Measurements from ENCODE around the gene LNX1.

LNX1 gene

DNA sequence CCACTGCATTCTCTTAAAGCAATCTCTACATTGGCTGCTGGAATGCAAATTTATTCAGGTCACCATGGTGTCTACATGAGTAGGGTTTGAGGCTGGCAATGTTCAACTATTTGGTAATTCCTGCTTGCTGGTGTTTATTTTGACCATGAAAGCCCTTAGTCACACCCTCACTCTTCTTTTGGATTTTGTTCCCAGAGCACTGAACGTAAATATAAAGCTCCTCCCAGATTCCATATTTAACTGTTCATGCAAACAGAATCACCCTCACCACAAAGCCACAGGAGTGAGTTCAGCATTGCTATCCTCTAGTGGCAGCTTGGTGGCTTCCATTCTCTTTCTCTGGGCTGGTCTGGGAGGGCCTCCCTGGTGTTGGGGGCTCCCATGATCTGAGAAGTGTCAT, 82.8 kb downstream of the LNX1 start:
- in situ Hi-C loops (cut with MboI; ENCODE audit: low pct_unique_long_range_greater_than_20kb, low sequenced_read_pairs, unreplicated experiment), result no loop called here
- no peak for TF ChIP-seq CTCF (IDR thresholded peaks at IDR 0.05; ENCODE audit: extremely low read depth, insufficient read depth, missing control alignments)
- no peak for DNase-seq (ENCODE audit: low spot score)

- no peak for TF ChIP-seq CTCF (IDR thresholded peaks at IDR 0.05; ENCODE audit: extremely low read depth, insufficient read depth, missing control alignments)
- DNase-seq (ENCODE audit: low spot score), result no peak
- in situ Hi-C loops (cut with MboI; ENCODE audit: low pct_unique_long_range_greater_than_20kb, low sequenced_read_pairs, unreplicated experiment), result no loop called here
Observed at GRCh38 chr4:53507671-53508286, 83.5 kb downstream of the LNX1 start.

GRCh38 chr4:53507058-53507457, 84.2 kb downstream of the LNX1 start:
- TF ChIP-seq CTCF (IDR thresholded peaks at IDR 0.05; ENCODE audit: extremely low read depth, insufficient read depth, missing control alignments), result no peak
- no peak for DNase-seq (ENCODE audit: low spot score)
- in situ Hi-C loops (cut with MboI; ENCODE audit: low pct_unique_long_range_greater_than_20kb, low sequenced_read_pairs, unreplicated experiment), result no loop called here

GRCh38 chr4:53505947-53506346, 85.3 kb downstream of the LNX1 start:
- no peak for TF ChIP-seq CTCF (IDR thresholded peaks at IDR 0.05; ENCODE audit: extremely low read depth, insufficient read depth, missing control alignments)
- DNase-seq (ENCODE audit: low spot score), result no peak
- in situ Hi-C loops (cut with MboI; ENCODE audit: low pct_unique_long_range_greater_than_20kb, low sequenced_read_pairs, unreplicated experiment), result no loop called here

DNA sequence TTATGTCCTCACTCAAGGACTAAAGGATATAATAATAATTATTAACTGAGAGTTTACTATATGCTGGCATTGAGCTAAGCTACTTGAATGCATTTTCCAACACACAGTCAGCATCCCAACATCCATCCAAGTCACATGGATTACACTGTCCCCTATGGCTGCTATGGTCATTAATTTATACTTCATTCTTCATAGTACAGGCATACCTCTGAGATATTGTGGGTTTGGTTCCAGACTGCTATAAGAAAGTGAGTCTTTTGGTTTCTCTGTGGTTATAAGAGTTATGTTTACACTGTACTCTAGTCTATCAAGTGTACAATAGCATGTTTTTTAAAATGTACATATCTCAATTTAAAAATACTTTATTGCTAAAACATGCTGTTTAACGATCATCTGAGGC, 89.2 kb downstream of the LNX1 start:
- in situ Hi-C loops (cut with MboI; ENCODE audit: low pct_unique_long_range_greater_than_20kb, low sequenced_read_pairs, unreplicated experiment), result no loop called here
- TF ChIP-seq CTCF (IDR thresholded peaks at IDR 0.05; ENCODE audit: extremely low read depth, insufficient read depth, missing control alignments), result no peak
- DNase-seq (ENCODE audit: low spot score), result no peak

DNA sequence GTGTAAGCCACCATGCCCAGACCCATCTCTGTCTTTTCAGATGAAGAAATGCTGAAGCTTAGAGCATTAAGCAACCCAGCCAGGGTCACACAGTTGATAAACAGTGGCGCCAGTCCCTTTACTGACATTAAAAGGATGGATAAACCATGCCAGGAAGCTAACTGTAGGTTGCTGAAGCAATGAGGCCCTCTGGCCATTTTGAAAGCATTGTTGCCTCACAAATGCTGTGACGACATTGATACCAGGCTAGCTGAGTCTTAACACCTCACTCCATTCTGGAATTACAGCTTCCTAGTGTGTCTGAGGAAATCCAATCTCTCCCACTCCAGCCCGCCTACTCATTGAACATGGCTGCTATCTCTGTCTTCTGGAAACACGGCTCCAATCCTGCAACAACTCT, 89.7 kb downstream of the LNX1 start:
- DNase-seq (ENCODE audit: low spot score), result no peak
- no peak for TF ChIP-seq CTCF (IDR thresholded peaks at IDR 0.05; ENCODE audit: extremely low read depth, insufficient read depth, missing control alignments)
- in situ Hi-C loops (cut with MboI; ENCODE audit: low pct_unique_long_range_greater_than_20kb, low sequenced_read_pairs, unreplicated experiment), result no loop called here

GRCh38 chr4:53500546-53500945, 90.7 kb downstream of the LNX1 start:
- TF ChIP-seq CTCF (IDR thresholded peaks at IDR 0.05; ENCODE audit: extremely low read depth, insufficient read depth, missing control alignments), result no peak
- in situ Hi-C loops (cut with MboI; ENCODE audit: low pct_unique_long_range_greater_than_20kb, low sequenced_read_pairs, unreplicated experiment), result no loop called here
- no peak for DNase-seq (ENCODE audit: low spot score)
